ENCODE results near the gene C4BPA.

C4BPA gene

DNA sequence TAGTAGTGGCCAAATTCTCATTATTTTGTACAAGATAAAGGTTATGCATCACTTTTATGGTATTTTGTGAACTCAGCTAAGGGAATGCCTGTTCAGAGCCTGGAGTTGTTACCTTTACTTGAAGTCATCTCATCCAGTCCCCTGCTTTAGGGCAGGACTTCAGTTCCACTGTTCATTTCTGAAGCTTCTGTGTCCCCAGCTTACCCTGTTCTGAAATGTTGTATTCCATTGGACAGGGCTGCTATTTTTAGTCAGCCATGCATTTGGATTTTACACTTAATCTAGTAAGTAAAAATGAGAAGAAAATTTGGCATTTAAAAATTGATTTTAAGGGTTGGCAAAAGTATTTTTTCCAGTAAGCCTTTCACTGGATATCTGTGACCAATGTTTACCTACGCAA is 27.0 kb upstream of the C4BPA start:
- no peak for DNase-seq (ENCODE audit: low read depth, low spot score)

DNA sequence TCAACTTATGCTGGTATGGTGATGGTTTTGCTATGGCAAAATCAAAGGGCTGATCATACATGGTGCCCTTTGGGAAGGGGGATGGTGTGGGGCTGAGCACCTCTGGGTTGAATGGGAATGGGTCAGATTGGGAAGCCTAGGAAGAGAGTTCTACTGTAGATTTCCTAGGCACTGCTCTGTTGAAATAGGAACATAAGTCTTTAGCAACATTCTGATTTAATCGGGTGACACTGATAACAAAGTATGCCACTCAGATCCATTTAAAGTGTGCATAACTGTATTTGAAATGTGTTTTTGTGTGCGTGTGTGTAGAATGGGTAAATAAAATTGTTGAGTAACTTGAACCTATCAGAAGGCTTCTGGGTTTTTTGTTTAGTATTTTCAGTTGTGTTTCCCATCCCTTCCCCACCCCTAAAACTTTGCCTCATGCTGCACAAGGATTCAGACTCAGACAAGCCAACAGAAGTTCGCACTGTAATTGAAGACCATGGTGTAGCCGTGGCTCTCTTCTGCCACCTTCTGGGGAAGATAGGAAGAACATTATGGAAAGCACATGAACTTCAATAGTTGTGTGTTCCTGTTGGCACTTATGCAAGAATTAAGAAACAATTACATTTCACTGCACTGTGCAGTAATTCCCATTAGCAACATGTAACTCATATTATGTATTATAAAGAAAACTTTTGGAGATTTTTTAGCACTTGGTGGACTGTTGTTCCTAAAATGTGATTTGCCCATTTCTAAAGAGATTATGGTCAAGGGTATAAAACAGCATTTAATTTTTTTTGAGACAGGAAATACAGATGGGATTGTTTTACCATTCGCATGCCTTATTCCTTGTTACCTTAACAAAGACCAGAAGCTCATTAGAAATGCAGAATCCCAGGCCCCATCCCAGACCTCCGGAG is 26.3 kb upstream of the C4BPA start:
- DNase-seq (ENCODE audit: low read depth, low spot score) = peak; percentile 36

DNA sequence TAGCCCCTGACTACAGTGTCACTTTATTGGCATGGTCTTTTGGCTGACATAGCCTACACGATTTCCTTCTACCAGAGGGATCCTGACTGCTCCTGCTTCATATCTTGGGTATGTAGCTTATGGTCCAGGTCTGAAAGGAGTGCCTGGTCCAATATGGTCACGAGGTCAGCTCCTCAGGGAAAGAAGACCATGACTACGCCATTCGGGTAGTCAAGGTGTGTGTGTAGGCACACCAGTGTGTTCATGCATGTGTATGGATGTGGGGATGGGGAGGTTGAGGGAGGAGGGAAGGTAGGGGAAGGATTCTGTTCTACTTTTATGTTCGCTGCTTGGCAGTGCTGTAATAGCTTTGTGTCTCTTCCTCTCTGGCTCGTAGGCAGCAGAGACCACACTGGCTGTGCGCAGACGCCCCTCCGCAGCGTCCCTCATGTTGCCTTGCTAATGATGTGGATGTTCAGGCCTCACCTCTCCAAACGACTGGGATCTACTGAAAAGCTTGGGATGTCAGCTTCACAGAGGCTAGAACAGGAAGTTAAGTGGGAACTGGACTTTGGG is 25.4 kb upstream of the C4BPA start:
- DNase-seq (ENCODE audit: low read depth, low spot score) = no peak

DNA sequence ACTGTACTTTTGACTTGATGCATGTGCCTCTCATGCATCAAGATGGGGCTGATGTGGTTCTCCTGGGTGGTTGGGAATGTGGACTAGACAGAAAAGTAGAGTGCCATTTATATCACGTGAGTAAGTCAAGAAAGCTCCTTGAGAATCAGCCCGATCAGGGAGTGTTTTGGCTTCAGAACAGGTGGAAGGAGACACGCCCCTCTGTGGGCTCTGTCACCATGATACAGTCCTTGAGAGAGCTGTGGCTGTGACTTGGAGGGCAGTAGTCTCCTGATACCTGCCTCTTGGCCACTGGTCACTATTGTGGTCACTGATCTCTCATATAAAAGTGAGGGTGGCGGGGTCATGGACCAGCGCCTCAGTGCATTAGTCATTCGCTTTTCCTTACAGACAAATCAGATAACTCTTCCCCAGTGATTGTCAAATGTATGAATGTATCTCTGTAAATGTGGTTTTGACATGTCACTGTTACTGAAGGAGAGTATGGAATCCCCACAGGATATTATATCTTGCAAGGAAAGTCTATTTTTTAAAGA is 24.3 kb upstream of the C4BPA start:
- no peak for DNase-seq (ENCODE audit: low read depth, low spot score)

DNA sequence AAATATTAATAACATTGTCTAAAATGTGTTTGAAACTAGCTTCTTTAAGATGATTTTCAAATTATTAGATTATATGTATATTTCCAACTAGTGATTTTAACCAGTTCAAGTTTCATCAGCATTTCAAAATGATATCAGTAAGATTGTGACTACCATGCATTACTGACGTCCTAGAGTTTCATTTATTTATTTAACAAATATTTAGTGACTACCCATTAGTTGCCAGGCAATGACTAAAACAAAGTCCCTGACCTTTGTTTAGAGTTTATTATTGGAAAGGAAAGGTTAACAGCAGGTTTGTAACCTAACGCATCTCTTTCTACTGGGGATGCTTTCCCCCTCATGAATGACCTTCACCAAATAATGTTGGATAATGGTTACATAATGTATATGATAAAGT is 22.9 kb upstream of the C4BPA start:
- no peak for DNase-seq (ENCODE audit: low read depth, low spot score)

DNA sequence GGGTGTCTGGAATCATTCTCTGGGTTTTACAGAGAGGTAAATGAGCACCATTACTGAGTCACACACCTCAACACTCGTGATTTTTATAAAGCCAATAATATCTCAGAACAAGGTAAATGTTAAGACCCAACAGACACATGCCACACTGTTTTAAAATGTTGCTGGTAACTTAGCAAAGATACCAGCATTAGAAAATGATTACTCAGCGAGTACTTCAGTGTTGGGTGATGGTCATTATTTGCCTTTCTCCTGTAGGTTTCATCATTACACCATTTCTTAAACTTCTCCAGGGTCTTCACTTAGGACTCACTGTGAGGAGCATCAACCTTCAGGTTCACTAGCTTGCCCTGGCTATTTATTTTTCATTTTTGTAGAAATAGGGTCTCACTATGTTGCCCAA is 22.2 kb upstream of the C4BPA start:
- DNase-seq (ENCODE audit: low read depth, low spot score) = no peak

DNA sequence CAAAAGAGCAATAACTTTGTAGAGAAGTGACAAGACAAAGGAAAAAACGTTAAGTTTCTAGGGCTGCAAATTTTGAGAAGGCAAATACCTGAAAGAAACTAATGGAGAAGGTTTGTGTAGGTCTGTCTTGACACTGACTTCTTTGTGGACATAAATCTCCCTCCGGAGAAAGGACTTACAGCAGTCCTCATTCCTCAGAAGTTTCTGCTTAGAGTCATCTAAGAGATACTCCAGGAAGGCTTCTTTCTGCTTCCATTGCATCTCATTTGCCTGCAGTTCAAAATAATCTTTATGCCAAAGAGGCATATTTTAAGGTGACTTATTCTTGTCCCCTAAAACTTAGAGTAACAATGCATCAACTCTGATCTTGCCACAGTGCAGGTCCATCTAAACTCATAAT is 19.8 kb upstream of the C4BPA start:
- DNase-seq (ENCODE audit: low read depth, low spot score) = no peak

DNA sequence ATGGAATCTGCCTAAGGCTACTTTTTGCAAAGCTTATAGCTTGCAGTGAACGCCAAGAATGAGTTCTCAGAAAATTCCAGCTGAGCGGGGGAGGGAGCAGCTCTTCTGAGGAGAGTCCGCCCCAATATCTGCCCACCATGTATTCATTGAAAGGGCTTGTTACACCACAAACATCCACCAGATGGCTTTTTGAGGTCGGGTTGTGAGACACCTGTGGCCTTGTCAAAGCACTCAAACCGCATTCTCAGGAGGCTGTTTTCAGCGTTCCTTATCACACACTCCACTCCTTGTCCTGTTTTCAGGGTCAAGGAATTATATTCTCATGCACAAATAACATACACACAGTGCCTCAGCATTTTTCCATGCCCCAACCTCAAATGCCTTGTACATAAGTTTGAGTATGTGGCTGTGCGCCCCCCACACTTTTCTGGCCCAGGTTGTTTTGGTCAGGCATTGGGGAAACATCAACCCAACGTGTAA is 19.3 kb upstream of the C4BPA start:
- peak; percentile 75 for DNase-seq (ENCODE audit: low read depth, low spot score)

DNA sequence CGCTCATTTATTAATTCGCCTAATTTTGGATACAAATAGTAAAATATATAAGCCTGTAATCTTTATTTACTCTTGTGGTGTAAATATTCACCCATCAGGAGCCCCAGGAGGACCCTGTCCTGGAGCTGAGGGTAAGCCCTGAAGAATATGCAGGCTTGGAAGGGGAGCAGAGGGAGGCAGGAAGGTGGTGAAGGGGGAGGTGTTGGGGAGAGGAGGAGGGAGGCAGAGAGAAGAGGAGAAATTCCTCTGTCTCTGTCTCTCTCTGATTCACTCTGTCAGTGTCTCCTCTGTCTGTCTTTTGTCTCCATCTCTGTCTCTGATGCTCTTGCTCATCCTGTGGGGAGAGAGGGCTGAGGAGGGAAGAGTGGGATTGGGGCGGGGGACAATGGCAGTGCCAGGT is 18.1 kb upstream of the C4BPA start:
- no peak for DNase-seq (ENCODE audit: low read depth, low spot score)

DNA sequence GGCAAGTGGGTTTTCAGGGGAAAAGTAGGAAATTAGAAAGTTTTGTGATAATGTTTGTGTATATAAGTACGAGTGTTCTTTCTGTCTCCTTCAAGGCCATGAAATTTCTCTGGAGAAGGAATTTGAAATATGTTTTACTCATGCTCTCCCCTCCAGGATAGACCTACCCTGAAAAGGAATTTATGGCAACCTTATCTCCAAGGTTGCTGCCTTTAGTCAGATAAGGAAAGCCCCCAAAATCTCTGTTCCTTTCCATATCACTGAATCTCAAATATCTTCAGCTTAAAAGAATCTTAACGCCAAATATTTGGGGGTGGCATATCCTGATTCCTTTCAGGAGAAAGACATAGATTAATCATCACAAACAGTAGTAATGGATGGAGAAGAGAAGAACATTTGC is 15.9 kb upstream of the C4BPA start:
- no peak for DNase-seq (ENCODE audit: low read depth, low spot score)

DNA sequence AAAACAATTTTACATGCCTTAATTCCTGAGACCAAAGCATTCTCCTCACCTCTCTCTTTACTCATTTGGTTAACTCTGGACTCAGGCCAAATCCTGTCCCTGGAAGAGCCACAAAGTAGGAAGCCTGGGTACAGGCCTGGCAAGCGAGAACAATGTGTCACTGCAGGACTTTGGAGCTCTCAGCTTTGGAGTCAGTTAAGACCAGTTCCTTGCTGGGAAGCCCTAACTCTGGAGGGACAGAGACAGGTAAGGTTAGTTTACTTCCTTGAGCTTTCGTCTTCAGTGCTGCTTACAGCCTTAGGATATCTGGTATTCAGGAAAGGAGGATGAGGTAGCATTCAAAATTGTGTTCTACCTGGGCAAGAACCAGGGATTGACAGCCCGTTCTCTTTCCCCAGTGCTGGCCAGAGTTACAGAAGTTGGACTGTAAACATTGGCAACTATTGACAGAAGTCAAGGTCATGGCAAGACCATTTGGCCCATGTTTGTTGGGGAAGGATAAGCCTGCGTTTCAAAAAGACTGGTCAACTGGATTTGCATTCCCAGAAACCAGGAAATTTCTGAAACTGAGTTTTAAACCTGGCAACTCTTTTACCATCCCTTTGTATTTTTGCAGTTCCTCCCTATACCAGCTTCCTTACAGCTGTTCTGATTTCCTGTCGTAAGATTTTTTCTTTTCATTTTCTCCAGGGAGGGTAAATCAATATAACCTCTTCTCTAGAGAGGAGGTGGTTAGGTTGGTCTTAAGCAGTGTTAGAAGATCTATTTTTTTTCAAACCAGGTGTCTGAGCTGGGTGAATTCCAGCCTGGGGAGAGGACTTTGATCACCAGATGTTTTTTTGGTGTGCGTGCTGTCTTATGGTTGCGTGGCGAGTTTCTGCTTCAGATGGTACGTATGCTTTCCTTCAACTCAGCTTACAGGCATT is 15.1 kb upstream of the C4BPA start, which contains the start of gene C4BPB:
Gene C4BPB (plus strand): TSS at position 160 of the 926 bp plus-strand sequence. CDS start 672 bp downstream, at position 832.
- DNase-seq (ENCODE audit: low read depth, low spot score) = peak; percentile 16

DNA sequence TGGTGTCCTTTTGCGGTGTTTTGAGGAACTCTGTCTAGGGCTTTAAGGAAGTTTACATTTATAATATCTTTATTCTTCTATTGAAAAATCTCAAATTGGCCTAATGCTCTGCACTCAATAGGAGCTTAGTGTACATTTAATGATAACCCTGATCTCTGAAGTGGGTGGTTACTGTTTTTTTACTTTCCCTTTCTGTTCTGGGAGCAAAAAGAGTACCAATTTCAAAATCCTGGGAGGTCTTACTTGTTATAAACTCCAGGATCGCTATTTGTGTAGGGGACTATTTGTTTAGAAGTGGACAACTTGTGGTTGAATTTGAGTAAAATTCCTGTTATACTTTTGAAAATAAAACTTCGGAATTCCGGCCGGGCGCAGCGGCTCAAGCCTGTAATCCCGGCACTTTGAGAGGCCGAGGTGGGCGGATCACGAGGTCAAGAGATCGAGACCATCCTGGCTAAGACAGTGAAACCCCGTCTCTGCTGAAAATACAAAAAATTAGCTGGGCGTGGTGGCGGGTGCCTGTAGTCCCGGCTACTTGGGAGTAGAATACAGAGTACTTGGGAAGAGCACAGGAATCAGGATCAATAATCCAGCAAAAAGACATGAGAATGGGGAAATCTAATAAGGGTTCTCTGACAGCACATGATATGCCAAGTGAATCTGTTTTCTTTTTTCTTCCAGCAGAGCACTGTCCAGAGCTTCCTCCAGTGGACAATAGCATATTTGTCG is 14.2 kb upstream of the C4BPA start:
- DNase-seq (ENCODE audit: low read depth, low spot score) = no peak

DNA sequence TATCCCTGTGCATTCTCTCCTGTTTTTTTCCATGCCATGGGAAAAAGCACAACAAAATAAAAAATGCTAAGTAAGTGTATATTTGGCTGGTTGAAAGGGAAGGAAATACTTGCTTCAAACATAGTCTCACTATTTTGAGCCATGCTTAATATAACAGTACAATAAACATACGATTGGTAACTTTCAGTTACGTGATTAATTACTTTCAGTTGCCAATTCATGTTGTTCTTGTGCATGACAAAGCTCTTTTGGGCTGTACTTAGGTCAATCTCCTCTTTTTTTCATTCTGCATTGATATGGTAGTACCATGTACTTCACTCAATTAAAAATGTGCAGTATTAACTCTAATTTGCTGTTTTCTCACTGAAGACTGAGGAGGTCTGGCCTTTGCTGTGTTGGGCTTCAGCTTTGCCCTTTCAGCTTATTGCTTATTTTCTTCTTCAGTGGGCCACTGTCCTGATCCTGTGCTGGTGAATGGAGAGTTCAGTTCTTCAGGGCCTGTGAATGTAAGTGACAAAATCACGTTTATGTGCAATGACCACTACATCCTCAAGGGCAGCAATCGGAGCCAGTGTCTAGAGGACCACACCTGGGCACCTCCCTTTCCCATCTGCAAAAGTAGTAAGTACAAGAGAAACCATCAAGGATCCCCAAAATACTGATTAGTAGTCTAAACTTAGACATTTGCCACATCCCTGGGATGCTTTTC is 12.7 kb upstream of the C4BPA start:
- DNase-seq (ENCODE audit: low read depth, low spot score) = no peak

DNA sequence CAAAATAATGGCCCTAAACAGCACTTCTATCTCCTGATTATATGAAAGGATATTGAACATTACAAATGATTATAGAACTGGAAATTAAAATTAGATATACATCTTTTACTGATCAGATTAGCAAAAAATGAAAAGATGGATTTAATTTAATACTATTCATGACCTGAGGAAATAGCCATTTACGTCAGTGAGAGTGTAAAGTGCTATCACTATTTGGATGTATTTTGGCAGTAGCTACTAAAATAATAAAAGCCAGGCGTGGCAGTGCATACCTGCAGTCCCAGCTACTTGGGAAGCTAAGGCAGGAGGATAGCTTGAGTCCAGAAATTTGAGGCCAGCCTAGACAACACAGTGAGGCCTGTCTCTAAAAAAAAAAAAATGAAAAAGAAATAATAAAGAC is 10.1 kb upstream of the C4BPA start:
- no peak for DNase-seq (ENCODE audit: low read depth, low spot score)

DNA sequence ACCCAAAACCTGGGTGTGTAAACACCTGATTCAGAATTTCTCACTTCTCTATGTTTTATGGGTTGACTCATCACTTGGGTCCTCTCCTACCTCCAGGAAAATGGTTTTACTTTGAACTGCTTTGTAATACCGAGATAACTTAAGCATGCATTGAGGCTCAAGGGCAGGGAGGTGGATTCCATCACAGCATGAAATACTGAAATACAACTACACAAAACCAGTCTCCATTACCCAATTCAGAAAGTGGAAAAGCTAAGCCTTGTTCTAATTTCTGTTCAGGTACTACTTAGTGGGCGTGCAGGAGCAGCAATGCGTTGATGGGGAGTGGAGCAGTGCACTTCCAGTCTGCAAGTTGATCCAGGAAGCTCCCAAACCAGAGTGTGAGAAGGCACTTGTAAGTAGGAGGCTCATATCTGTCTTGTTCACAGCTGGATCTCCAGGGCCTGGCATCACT is 6.1 kb upstream of the C4BPA start:
- no peak for DNase-seq (ENCODE audit: low read depth, low spot score)

DNA sequence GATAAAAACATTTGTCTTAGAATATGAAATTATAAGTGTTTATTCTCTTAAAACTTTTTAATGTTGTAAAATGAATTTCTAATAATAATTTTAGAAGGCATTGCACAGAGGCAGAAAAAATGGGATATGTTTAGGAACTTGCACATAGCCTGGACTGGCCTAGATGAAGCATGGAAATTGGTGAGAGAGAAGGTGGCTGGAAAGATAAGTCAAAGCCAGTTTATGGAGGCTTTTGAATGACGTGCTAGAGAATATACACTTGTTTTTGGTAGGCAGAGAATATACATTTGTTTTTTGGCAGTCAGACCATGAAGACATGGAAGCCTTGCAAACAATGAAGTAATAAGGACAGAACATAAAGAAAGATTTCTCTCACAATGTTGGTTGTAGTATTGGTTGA is 2.3 kb upstream of the C4BPA start:
- DNase-seq (ENCODE audit: low read depth, low spot score) = no peak

DNA sequence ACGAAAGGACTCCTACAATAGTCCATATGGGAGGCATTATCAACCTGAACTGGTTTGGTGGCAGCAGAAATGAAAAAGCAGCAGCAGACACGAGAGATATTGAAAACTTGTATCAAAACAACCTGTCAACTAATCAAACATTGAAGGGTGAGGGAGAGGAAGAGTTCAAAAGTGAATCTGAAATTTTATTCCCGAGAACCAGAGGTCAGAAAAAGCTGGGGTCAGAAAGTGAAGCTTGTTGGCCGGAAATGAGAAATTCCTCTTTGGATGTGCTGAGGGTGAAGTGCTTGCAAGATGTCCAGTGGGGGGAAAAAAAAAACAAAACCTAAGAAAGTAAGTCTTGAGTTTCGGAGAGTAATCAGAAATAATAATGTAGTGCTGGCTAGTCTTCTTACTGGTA is 1.9 kb upstream of the C4BPA start:
- no peak for DNase-seq (ENCODE audit: low read depth, low spot score)

DNA sequence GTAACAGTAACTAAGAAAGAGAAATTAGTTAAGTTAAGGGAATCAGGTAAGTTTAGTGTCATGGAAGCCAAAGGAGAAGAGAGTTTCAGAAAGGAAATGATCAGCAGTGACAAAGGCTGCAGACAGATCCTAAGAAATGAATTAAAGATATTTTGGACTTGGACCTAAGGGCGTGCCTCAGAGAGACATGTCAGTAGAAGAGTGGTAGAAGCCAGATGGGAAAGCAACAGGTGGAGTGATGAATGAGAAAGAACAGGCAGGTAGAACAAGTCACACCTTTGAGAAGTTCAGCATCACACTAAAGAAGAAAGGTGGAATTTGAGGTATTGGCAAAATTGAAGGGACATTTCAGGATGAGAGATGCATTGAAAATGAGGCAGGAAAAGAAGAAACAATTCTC is 1.4 kb upstream of the C4BPA start:
- no peak for DNase-seq (ENCODE audit: low read depth, low spot score)

DNA sequence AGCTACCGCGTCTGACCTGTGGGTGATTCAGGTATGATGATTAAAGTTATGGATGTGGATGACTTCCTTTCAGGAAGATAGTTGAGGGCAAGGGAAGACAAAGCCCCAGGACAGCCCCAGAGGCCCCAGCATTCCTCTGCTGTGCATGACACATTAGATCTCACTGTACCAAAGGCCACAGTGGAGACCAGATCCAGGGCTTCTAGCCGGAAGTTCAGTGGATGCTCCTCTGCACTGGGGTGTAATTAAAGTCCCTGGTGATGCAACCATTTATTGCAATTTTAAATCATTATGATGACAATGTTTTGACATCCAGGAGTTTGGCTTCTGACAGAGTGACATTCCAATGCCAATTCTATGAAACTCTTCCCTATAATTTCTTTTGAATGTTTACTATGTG is 5.0 kb downstream of the C4BPA start:
- no peak for DNase-seq (ENCODE audit: low read depth, low spot score)

DNA sequence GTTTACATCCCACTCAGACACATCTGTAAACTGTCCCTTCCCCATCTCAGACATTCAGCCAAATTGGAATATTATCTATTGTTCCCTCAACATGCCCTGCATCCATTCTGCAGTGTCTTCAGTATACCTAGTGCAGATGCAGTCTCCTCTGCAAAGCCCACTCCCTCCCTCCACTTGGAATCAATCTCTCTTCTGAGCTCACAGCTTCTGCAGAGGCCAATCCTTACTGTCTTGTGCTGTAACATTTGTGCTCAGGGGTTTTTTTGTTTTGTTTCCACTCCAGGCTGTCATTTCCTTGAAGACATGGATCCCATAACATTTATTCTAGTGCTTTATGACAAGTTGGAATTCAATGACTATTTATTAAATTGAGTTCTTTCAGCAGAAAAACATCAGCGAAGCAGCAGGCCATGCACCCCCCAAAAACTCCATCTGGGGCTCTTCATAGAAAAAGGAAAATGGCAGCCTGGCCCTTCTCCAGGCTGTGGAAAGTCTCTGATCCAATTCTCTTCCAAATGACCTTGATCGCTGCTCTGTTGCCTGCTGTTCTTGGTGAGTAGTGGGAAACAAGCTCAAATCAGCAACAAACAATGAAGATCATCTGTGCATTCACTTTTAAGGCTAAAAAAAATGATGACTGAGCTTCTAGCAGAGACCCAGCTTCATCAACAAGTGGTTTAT is 8.7 kb downstream of the C4BPA start:
- no peak for DNase-seq (ENCODE audit: low read depth, low spot score)
